Skeletal muscle satellite cell (primary cell): Measurements from ENCODE around the gene PPP2R5C.

ENCODE experiments used
- H3K27me3 ChIP-seq: 2 replicates; pipeline ENCODE4 v1.7.0; 2013; ENCODE audit warnings: low read length; ENCODE audit not compliant: control insufficient read depth, insufficient read depth
- H3K36me3 ChIP-seq: 2 replicates; pipeline ENCODE4 v1.7.0; 2013; ENCODE audit warnings: mild to moderate bottlenecking, control low read depth, low read length; ENCODE audit not compliant: insufficient read depth
- H3K4me1 ChIP-seq: 2 replicates; pipeline ENCODE4 v1.7.0; 2013; ENCODE audit warnings: low read length; ENCODE audit not compliant: control insufficient read depth, insufficient read depth
- H3K4me2 ChIP-seq: 2 replicates; pipeline ENCODE4 v1.7.0; 2013; ENCODE audit warnings: mild to moderate bottlenecking, low read length
- H3K4me3 ChIP-seq: 2 replicates; pipeline ENCODE4 v1.7.0; 2013; ENCODE audit warnings: low read length
- H3K9ac ChIP-seq: 2 replicates; pipeline ENCODE4 v1.7.0; 2013; ENCODE audit warnings: mild to moderate bottlenecking, low read depth, low read length, moderate library complexity
- H3K9me3 ChIP-seq: replicated peaks from 2 replicates; pipeline ENCODE4 v1.7.0; 2013; ENCODE audit warnings: mild to moderate bottlenecking, control low read depth, low read length

Gene PPP2R5C

DNA sequence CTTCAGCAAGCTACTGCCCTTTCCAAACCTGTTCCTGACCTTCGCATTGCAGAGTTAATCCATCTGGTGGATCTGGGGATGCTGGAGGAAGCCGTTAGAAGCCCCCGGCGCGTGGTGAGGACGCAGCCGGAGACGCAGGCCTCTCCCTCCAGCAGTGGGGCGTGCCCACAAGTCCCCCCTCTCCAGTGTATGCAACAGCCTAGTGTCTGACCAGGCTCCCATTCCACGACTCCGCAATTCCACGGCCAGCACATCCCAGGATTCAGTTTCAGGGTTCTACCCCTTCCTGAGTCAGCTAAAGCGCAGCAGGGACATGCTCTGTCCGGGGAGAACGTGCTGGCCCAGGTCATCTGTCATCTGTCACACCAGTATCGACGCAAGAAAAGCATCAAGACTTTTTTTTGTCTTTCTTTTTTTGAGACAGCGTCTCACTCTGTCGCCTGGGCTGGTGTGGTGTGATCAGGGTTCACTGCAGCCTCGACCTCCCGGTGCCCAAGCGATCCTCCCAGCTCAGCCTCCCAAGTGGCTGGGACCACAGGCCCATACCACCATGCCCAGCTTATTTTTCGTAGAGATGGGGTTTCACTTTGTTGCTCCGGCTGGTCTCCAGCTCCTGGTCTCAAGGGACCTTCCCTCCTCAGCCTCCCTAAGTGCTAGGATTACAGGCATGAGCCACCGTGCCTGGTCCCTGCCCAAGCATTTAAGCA, 194.8 kb downstream of the PPP2R5C start:
- H3K9ac ChIP-seq: no peak overlapping the region

DNA sequence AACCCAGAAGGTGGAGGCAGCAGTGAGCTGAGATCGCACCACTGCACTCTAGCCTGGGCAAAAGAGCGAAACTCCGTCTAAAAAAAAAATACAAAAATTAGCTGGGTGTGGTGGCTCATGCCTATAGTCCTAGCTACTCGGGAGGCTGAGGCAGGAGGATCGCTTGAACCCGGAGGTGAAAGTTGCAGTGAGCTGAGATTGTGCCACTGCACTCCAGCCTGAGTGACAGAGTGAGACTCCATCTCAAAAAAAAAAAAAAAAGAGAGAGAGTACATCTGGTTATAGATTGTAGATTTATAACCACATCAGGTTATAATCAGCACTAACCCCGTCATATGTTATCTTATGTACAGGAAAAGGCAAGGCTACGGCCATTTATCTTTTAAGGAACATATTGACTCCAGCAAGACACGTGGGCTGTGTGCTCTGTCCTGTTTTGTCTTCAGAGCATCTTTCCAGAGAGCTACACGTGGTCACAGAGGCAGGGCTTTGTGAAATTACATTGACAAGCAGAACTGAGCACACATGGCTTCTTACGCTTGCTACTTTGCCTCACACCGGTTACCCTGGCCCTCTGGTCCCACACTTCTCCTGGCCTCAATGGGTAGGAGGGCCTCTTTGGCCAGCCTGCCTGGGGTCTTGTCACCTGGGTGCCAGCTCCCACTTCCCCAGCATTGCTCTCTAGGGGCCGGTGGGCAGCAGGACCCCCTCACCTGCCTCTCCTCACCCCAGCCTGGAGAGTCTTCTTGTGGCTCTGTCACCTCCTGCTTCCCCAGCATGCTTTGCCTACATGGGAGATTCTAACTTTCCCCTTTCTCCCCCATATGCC, 196.1 kb downstream of the PPP2R5C start:
- no peaks in the 10 kb centered on the region for H3K9me3 ChIP-seq
- no peak overlapping the region for H3K4me2 ChIP-seq
- no peak overlapping the region for H3K9ac ChIP-seq
- H3K27me3 ChIP-seq: no peaks in the 10 kb centered on the region
- peaks cover 9% of the 10 kb centered on the region for H3K4me1 ChIP-seq
- H3K4me3 ChIP-seq: no peak overlapping the region
- no peaks in the 10 kb centered on the region for H3K36me3 ChIP-seq

More for the DNA sequence above, 194.8 kb downstream of the PPP2R5C start:
- no peaks in the 10 kb centered on the region for H3K4me1 ChIP-seq
- no peaks in the 10 kb centered on the region for H3K27me3 ChIP-seq
- H3K9me3 ChIP-seq: no peaks in the 10 kb centered on the region
- no peaks in the 10 kb centered on the region for H3K36me3 ChIP-seq
- H3K4me3 ChIP-seq: no peak overlapping the region
- H3K4me2 ChIP-seq: no peak overlapping the region

DNA sequence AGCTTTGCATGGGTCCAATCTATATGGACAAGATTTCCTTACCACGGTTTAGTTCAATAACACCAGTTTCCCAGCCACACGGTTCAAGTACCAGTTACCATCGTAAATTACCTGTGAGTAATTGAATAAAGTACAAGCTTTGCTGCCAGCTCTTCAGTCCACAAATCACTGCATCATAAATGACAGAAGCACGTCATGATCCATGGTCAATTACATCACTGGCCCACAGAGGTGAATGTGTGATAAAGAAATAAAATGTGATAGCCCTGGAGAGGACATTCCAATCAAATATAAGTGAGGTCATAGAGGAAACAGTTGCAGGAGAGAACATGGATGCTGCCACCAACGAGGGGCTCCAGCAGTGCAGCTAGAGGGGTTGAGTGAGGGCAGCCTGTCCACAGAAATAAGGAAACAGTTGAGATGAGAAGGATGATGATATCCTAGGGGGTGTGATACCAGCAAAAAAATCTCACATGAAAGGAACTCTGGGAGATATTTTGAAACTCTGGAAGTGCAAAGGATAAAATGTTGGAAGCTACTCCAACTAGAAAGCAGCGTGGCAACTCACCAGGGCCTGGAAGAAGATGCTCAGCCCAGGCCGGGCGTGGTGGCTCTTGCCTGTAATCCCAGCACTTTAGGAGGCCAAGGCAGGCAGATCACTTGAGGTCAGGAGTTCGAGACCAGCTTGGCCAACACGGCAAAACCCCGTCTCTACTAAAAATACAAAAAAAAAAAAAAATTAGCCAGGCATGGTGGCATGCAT, 197.1 kb downstream of the PPP2R5C start:
- Histone ChIP-seq H3K9me3 (no peaks in the 10 kb centered on the region), H3K4me2 (no peak overlapping the region), H3K4me1 (peaks cover 14% of the 10 kb centered on the region), H3K9ac (no peak overlapping the region), H3K4me3 (no peak overlapping the region), H3K36me3 (no peaks in the 10 kb centered on the region), H3K27me3 (no peaks in the 10 kb centered on the region)

DNA sequence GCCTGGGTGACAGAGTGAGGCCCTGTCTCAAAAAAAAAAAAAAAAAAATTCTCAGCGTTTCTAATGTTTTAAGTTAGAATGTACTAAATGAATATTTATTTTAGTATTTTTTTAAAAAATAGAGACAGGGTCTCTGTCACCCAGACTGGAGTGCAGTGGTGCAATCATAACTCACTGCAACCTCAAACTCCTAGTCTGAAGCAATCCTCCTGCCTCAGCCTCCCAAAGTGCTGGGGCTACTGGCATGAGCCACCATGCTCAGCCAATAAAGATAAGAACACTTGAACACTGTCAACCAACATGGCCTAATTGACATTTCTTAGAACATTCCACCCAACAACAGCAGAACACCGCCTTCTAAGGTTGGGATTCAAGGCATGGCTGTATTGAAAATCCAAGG, 197.8 kb downstream of the PPP2R5C start:
- no peaks in the 10 kb centered on the region for H3K27me3 ChIP-seq
- H3K4me2 ChIP-seq: no peak overlapping the region
- no peak overlapping the region for H3K9ac ChIP-seq
- H3K36me3 ChIP-seq: no peaks in the 10 kb centered on the region
- H3K4me1 ChIP-seq: peaks cover 20% of the 10 kb centered on the region
- H3K4me3 ChIP-seq: no peak overlapping the region
- H3K9me3 ChIP-seq: no peaks in the 10 kb centered on the region

DNA sequence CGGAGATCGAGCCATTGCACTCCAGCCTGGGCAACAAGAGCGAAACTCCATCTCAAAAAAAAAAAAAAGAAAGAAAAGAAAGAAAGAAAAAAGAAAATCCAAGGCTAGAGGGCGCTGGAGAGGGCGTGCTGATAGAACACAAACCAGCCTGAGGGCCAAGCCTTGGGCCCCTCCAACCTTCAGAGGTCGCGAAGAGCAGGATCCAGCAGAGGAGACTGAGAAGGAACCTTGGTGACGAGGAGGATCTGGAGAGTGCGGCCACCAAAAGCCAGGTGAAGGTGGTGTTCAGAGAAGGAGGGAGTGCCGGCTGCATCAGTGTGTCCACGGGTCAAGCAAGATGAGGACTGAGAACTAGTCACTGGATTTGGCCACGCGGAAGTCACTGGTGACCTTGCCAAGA, 198.7 kb downstream of the PPP2R5C start:
- Histone ChIP-seq H3K4me1 (peaks cover 20% of the 10 kb centered on the region), H3K4me2 (no peak overlapping the region), H3K27me3 (no peaks in the 10 kb centered on the region)

DNA sequence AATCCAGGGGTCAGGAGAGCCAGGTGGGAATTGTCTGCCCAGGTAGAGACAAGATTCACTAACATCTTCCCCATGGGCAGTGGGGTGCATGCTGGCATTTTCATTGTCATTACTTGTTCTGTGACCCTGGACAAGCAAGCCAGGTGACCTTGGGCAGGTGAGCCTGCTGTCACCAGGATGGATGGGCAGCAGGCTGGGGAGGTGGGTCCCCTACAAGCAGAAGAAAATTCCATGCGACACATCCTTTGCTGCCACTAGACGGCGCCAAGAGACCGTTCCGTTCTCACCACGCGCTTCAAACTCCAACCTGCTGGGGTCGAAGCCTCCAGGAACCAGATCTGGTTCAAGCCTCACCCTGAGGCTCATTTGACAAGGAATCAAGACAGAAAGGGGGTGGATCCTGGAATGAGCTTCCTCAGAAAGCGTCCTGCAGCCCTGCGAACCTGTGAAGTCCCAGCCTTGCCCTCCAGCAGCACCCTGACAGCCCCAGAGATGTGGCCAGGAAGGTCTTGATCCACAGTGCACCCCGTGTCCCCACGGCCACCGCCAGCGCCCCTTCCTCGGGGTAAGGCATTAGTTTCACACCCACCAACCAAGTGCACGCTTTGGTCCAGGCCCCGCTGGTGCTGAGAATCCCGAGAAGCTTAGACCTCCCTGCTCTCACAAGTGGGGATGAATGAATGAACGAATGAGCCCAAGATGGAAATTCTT, 199.7 kb downstream of the PPP2R5C start:
- no peaks in the 10 kb centered on the region for H3K9me3 ChIP-seq
- no peak overlapping the region for H3K9ac ChIP-seq
- no peaks in the 10 kb centered on the region for H3K36me3 ChIP-seq
- no peak overlapping the region for H3K4me2 ChIP-seq
- no peaks in the 10 kb centered on the region for H3K27me3 ChIP-seq
- H3K4me3 ChIP-seq: no peak overlapping the region
- peaks cover 20% of the 10 kb centered on the region for H3K4me1 ChIP-seq

More for the DNA sequence above, 198.7 kb downstream of the PPP2R5C start:
- no peak overlapping the region for H3K9ac ChIP-seq
- H3K9me3 ChIP-seq: no peaks in the 10 kb centered on the region
- no peak overlapping the region for H3K4me3 ChIP-seq
- H3K36me3 ChIP-seq: no peaks in the 10 kb centered on the region

DNA sequence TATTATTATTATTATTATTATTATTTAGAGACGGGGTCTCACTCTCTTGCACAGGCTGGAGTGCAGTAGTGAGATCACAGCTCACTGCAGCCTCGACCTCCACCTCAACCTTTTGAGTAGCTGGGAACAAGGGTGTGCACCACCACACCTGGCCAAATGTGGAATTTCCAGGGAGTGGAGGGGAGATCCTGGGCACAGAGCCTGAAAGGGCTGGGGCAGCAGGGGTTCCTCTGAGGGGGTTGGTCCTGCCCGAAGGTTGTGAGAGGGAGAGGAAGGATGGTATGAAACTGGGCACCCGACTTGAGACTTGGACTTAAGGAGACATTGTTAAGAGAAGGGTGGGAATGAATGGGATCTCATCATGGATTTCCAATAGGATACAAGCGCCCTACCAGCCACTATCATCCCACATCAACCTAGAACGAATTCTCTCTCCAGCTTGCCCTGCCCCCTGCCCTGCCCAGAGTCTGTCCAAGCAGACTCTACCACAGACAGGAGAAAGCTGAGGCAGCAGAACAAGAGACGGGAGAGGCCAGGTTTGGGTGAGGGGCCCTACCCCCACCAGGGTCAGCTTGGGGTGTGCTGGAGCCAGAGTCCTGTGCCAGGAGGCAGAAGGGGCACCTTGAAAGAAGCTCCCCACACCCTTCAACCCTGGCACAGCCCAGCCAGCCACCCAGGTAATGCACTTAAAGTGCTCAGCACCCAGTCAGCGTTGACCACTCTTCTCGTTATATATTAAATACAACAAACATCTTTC, 200.4 kb downstream of the PPP2R5C start:
- peak overlapping the region; percentile 50 for H3K9ac ChIP-seq
- H3K4me1 ChIP-seq: peaks cover 21% of the 10 kb centered on the region

DNA sequence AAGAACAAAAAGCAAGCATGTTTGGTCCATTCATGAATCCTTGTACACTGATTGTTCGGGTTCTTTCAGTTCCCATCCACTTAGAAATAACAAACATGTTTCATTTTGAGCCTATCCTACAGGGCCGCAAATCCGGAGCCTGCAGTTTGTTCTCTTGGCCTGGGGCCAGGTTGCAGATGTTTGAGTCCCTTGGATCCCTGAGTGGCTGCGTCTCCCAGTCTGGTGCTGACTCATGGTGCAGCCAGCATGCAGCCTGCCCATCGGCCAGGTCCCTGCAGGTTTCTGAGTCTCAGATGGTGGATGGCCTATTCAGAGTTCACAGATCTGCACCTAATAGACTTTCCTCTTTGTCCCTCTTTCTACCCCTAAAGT, 201.0 kb downstream of the PPP2R5C start:
- no peaks in the 10 kb centered on the region for H3K27me3 ChIP-seq
- no peaks in the 10 kb centered on the region for H3K36me3 ChIP-seq
- peak overlapping the region; percentile 66 for H3K4me2 ChIP-seq
- H3K4me3 ChIP-seq: no peak overlapping the region
- no peaks in the 10 kb centered on the region for H3K9me3 ChIP-seq
- H3K4me1 ChIP-seq: peaks cover 26% of the 10 kb centered on the region
- peak overlapping the region; percentile 50 for H3K9ac ChIP-seq

More for the DNA sequence above, 200.4 kb downstream of the PPP2R5C start:
- H3K27me3 ChIP-seq: no peaks in the 10 kb centered on the region
- H3K4me3 ChIP-seq: no peak overlapping the region
- H3K36me3 ChIP-seq: no peaks in the 10 kb centered on the region
- H3K9me3 ChIP-seq: no peaks in the 10 kb centered on the region
- H3K4me2 ChIP-seq: peak overlapping the region; percentile 66

DNA sequence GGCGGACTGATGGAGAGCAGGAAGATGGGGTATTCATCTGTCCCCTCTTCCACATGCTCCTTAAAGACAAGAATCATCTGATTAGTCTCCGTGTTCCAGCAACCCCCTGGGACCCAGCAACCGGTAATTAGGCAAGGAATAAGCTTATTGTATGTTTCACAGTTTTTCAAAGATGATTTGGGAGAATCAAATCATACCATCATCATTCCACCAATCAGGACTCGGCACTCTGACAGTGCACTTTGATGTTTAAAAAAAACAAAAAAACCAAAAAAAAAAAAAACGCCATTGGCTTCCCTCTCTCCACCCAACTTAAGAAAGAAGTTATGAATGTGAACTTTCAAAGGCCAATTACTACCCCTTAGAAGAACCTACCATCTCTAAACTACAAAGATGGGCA, 201.5 kb downstream of the PPP2R5C start:
- H3K4me1 ChIP-seq: peaks cover 32% of the 10 kb centered on the region

DNA sequence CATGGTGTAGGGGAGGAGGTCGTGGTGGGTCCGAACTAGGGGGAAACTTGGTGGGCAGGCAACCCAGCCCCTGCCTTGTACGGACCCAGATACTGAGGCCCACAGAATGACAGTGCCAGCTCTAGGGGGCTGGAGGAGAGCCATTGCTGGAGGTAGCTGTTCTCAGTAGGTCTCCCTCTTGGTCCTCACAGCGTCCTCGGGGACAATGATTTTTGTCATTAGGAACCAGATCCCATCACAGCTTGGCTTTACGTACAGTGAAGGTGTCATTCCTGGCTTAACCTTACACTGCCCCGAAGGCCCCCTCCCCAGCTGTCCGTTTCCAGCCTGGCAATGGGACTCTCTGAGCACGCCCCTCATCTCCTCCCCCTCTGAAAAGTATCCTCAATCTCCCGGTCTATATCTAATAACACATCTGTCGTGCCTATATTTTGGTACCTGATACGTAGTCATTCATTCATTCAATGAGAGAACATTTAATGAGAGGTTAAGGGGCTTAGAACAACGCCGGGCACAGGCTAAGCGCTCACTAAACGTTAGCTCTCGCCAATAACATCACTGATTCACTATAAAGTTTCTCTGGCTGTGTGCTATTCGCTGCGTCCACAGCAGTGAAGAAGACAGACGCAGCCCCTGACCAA, 202.3 kb downstream of the PPP2R5C start:
- Histone ChIP-seq H3K9ac (peak overlapping the region; percentile 42), H3K4me1 (peaks cover 35% of the 10 kb centered on the region), H3K4me2 (peak overlapping the region; percentile 86), H3K4me3 (peak overlapping the region; percentile 100), H3K27me3 (no peaks in the 10 kb centered on the region), H3K9me3 (no peaks in the 10 kb centered on the region), H3K36me3 (peaks cover 8% of the 10 kb centered on the region)

More for the DNA sequence above, 201.5 kb downstream of the PPP2R5C start:
- Histone ChIP-seq H3K36me3 (peaks cover 3% of the 10 kb centered on the region), H3K9me3 (no peaks in the 10 kb centered on the region), H3K4me3 (no peak overlapping the region), H3K27me3 (no peaks in the 10 kb centered on the region), H3K9ac (no peak overlapping the region), H3K4me2 (no peak overlapping the region)
